ENCODE results near the gene EFCAB13.
"Not testable (repeated sequence)": the region's sequence is repeated elsewhere in the genome, so short reads cannot be mapped to it uniquely, and the experiment has no call there.

DNA sequence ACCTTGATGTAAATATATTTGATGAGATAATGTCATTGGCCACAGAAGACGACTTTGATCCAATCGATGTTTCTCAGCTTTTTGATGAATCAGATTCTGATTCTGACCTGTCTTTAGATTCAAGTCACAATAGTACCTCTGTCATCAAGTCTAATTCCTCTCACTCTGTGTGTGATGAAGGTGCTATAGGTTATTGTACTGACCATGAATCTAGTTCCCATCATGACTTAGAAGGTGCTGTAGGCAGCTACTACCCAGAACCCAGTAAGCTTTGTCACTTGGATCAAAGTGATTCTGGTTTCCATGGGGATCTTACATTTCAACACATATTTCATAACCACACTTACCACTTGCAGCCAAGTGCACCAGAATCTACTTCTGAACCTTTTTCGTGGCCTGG, 101.5 kb downstream of the EFCAB13 start:
- not testable (repeated sequence) for TF ChIP-seq EZH2 (IDR thresholded peaks at IDR 0.05; ENCODE audit: borderline replicate concordance, low read depth, low read length, poor library complexity, severe bottlenecking)
- TF ChIP-seq, protein P1, sequence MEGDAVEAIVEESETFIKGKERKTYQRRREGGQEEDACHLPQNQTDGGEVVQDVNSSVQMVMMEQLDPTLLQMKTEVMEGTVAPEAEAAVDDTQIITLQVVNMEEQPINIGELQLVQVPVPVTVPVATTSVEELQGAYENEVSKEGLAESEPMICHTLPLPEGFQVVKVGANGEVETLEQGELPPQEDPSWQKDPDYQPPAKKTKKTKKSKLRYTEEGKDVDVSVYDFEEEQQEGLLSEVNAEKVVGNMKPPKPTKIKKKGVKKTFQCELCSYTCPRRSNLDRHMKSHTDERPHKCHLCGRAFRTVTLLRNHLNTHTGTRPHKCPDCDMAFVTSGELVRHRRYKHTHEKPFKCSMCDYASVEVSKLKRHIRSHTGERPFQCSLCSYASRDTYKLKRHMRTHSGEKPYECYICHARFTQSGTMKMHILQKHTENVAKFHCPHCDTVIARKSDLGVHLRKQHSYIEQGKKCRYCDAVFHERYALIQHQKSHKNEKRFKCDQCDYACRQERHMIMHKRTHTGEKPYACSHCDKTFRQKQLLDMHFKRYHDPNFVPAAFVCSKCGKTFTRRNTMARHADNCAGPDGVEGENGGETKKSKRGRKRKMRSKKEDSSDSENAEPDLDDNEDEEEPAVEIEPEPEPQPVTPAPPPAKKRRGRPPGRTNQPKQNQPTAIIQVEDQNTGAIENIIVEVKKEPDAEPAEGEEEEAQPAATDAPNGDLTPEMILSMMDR (conservative IDR thresholded peaks at IDR 0.05; ENCODE audit: low read depth, low read length), result not testable (repeated sequence)
